Ramos (cell line): ENCODE measurements around the gene STARD3.

Experiments
- in situ Hi-C: fragments of 300-500 bp; cut with MboI; formaldehyde crosslinking; loops from one replicate; pipeline ENCODE4 v1.14.3; 2022; ENCODE audit warnings: low sequenced_read_pairs; ENCODE audit not compliant: unreplicated experiment

STARD3 gene

GRCh38 chr17:39618956-39619785 is 17.8 kb upstream of the STARD3 start:
- in situ Hi-C loops, result no loop called here

- in situ Hi-C loops, result no loop called here
Measured at GRCh38 chr17:39619786-39620101, 17.2 kb upstream of the STARD3 start.

- in situ Hi-C loops, result no loop called here
Measured at GRCh38 chr17:39621523-39622379, 15.2 kb upstream of the STARD3 start.

GRCh38 chr17:39622380-39623006 is 14.5 kb upstream of the STARD3 start:
- in situ Hi-C loops, result no loop called here

- in situ Hi-C loops, result no loop called here
Measured at GRCh38 chr17:39623356-39623950, 13.5 kb upstream of the STARD3 start.

GRCh38 chr17:39624313-39624712 is 12.6 kb upstream of the STARD3 start:
- in situ Hi-C loops, result no loop called here

- in situ Hi-C loops, result no loop called here
Measured at GRCh38 chr17:39625198-39625785, 11.7 kb upstream of the STARD3 start.

GRCh38 chr17:39626171-39627046 is 10.5 kb upstream of the STARD3 start, which contains the start of gene PPP1R1B:
PPP1R1B (plus strand) TSS chr17:39626952; CDS start chr17:39627393, 441 bp downstream.
- in situ Hi-C loops, result no loop called here

GRCh38 chr17:39627047-39627711 is 9.8 kb upstream of the STARD3 start:
- in situ Hi-C loops, result no loop called here

GRCh38 chr17:39627712-39628516 is 9.0 kb upstream of the STARD3 start:
- in situ Hi-C loops, result no loop called here

GRCh38 chr17:39628655-39629493 is 8.1 kb upstream of the STARD3 start:
- in situ Hi-C loops, result no loop called here

- in situ Hi-C loops, result no loop called here
Measured at GRCh38 chr17:39629494-39629880, 7.5 kb upstream of the STARD3 start.

GRCh38 chr17:39629898-39630297 is 7.0 kb upstream of the STARD3 start:
- in situ Hi-C loops, result no loop called here

- in situ Hi-C loops, result no loop called here
Measured at GRCh38 chr17:39631403-39631802, 5.5 kb upstream of the STARD3 start.

- in situ Hi-C loops, result no loop called here
Measured at GRCh38 chr17:39632153-39632941, 4.6 kb upstream of the STARD3 start.

GRCh38 chr17:39633570-39634183 is 3.3 kb upstream of the STARD3 start:
- in situ Hi-C loops, result no loop called here
